H9 (cell line): ENCODE data around the gene TRPM1. TPM values are rescaled to one million over a fixed set of nuclear protein-coding genes. Genes with fewer than 3 reads are reported as not detected.

Experiments used
- DNase-seq: peaks from one replicate; pipeline ENCODE4 v3.0.0-alpha.2; 2017
- H2AFZ ChIP-seq: one replicate; pipeline ENCODE4 v1.6.1; 2013; ENCODE audit warnings: mild to moderate bottlenecking, low read length, control low read depth, moderate library complexity
- H2AK5ac ChIP-seq: 2 replicates; pipeline ENCODE4 v1.6.1; 2013; ENCODE audit warnings: low read length, control low read depth, mixed read lengths; ENCODE audit not compliant: insufficient read length
- H2BK120ac ChIP-seq: one replicate; pipeline ENCODE4 v1.6.1; 2013; ENCODE audit warnings: low read depth, mild to moderate bottlenecking, low read length, control low read depth, inconsistent platforms; ENCODE audit not compliant: poor library complexity, severe bottlenecking
- H2BK12ac ChIP-seq: 2 replicates; pipeline ENCODE4 v1.6.1; 2013; ENCODE audit warnings: low read length, control low read depth, mixed read lengths, low read depth; ENCODE audit not compliant: insufficient read length
- H2BK15ac ChIP-seq: 2 replicates; pipeline ENCODE4 v1.6.1; 2013; ENCODE audit warnings: low read depth, low read length, control low read depth
- H2BK20ac ChIP-seq: one replicate; pipeline ENCODE4 v1.6.1; 2013; ENCODE audit warnings: low read depth, mild to moderate bottlenecking, low read length, control low read depth, inconsistent platforms; ENCODE audit not compliant: poor library complexity, severe bottlenecking
- H2BK5ac ChIP-seq: 2 replicates; pipeline ENCODE4 v1.6.1; 2013; ENCODE audit warnings: low read length, control low read depth, mixed read lengths; ENCODE audit not compliant: insufficient read length
- H3K14ac ChIP-seq: 2 replicates; pipeline ENCODE4 v1.6.1; 2013; ENCODE audit warnings: low read length, control low read depth; ENCODE audit not compliant: insufficient read depth
- H3K18ac ChIP-seq: 2 replicates; pipeline ENCODE4 v1.6.1; 2013; ENCODE audit warnings: low read depth, mild to moderate bottlenecking, mixed read lengths, low read length, control low read depth; ENCODE audit not compliant: insufficient read length
- H3K23ac ChIP-seq: 2 replicates; pipeline ENCODE4 v1.6.1; 2013; ENCODE audit warnings: low read length, control low read depth, mixed read lengths, low read depth; ENCODE audit not compliant: insufficient read length
- H3K23me2 ChIP-seq: 2 replicates; pipeline ENCODE4 v1.6.1; 2013; ENCODE audit warnings: low read depth, mild to moderate bottlenecking, mixed read lengths, low read length, control low read depth; ENCODE audit not compliant: insufficient read length, poor library complexity, severe bottlenecking
- H3K27ac ChIP-seq: 2 replicates; pipeline ENCODE4 v1.5.1; 2013; ENCODE audit warnings: low read length, control low read depth, mixed read lengths, low read depth; ENCODE audit not compliant: insufficient read length
- H3K27me3 ChIP-seq: 2 replicates; pipeline ENCODE4 v1.6.1; 2013; ENCODE audit warnings: low read length, control low read depth, inconsistent platforms; ENCODE audit not compliant: insufficient read depth
- H3K4ac ChIP-seq: 2 replicates; pipeline ENCODE4 v1.6.1; 2013; ENCODE audit warnings: low read depth, mild to moderate bottlenecking, control low read depth, inconsistent platforms, low read length, moderate library complexity
- H3K4me1 ChIP-seq: 2 replicates; pipeline ENCODE4 v1.6.1; 2013; ENCODE audit warnings: low read length, control low read depth, inconsistent platforms; ENCODE audit not compliant: insufficient read depth
- H3K4me2 ChIP-seq: 2 replicates; pipeline ENCODE4 v1.6.1; 2013; ENCODE audit warnings: low read length, control low read depth, mixed read lengths; ENCODE audit not compliant: insufficient read length, insufficient read depth
- H3K56ac ChIP-seq: 2 replicates; pipeline ENCODE4 v1.6.1; 2013; ENCODE audit warnings: low read depth, mild to moderate bottlenecking, mixed read lengths, low read length, control low read depth; ENCODE audit not compliant: insufficient read length
- H3K79me1 ChIP-seq: 2 replicates; pipeline ENCODE4 v1.6.1; 2013; ENCODE audit warnings: low read depth, mild to moderate bottlenecking, moderate library complexity, low read length, control low read depth, inconsistent platforms; ENCODE audit not compliant: insufficient read depth, poor library complexity, severe bottlenecking
- H3K79me2 ChIP-seq: 2 replicates; pipeline ENCODE4 v1.6.1; 2013; ENCODE audit warnings: low read length, control low read depth, inconsistent platforms; ENCODE audit not compliant: insufficient read depth
- H3K9ac ChIP-seq: 2 replicates; pipeline ENCODE4 v1.6.1; 2013; ENCODE audit warnings: low read length, control low read depth, mixed read lengths; ENCODE audit not compliant: insufficient read length; ENCODE audit errors: extremely low read depth
- H3K9me3 ChIP-seq: one replicate; pipeline ENCODE4 v1.6.1; 2013; ENCODE audit warnings: low read depth, low read length, inconsistent platforms; ENCODE audit not compliant: control insufficient read depth
- H3T11ph ChIP-seq: one replicate; pipeline ENCODE4 v1.6.1; 2013; ENCODE audit warnings: mild to moderate bottlenecking, low read length, control low read depth, inconsistent platforms
- H4K20me1 ChIP-seq: one replicate; pipeline ENCODE4 v1.6.1; 2013; ENCODE audit not compliant: control insufficient read depth, insufficient read length, insufficient read depth
- H4K5ac ChIP-seq: 2 replicates; pipeline ENCODE4 v1.6.1; 2013; ENCODE audit warnings: low read depth, mild to moderate bottlenecking, mixed read lengths, low read length, control low read depth; ENCODE audit not compliant: insufficient read length
- H4K8ac ChIP-seq: replicated peaks from 2 replicates; pipeline ENCODE4 v1.6.1; 2013; ENCODE audit warnings: low read length, control low read depth, mixed read lengths, low read depth; ENCODE audit not compliant: insufficient read length
- H4K91ac ChIP-seq: 2 replicates; pipeline ENCODE4 v1.6.1; 2013; ENCODE audit warnings: low read depth, mild to moderate bottlenecking, moderate library complexity, mixed read lengths, low read length, control low read depth; ENCODE audit not compliant: insufficient read length
- H3K27ac Mint-ChIP-seq, 3 experiments: 2 replicates in 2 of 3; 3 replicates in 1 of 3; pipeline ENCODE4 v1.8.0; 2020 to 2021; ENCODE audit warnings: mixed read lengths in 3 of 3, mild to moderate bottlenecking in 1 of 3, moderate library complexity in 1 of 3
- H3K27me3 Mint-ChIP-seq: 2 replicates; pipeline ENCODE4 v1.8.0; 2021; ENCODE audit warnings: low read depth, mild to moderate bottlenecking, moderate library complexity, mixed read lengths
- H3K36me3 Mint-ChIP-seq, 3 experiments: 2 replicates in 2 of 3; 3 replicates in 1 of 3; pipeline ENCODE4 v1.8.0; 2020 to 2021; ENCODE audit warnings: low read depth in 3 of 3, mixed read lengths in 3 of 3; ENCODE audit not compliant: insufficient read depth in 1 of 3
- H3K4me1 Mint-ChIP-seq, 2 experiments: 2 replicates each; pipeline ENCODE4 v1.8.0; 2020; ENCODE audit warnings: mixed read lengths in 2 of 2
- H3K4me3 Mint-ChIP-seq, 2 experiments: 2 replicates in 1 of 2; 3 replicates in 1 of 2; pipeline ENCODE4 v1.8.0; 2020 to 2021; ENCODE audit warnings: mild to moderate bottlenecking in 2 of 2, mixed read lengths in 2 of 2, moderate library complexity in 1 of 2
- H3K9me3 Mint-ChIP-seq, 2 experiments: 2 replicates in 1 of 2; 3 replicates in 1 of 2; pipeline ENCODE4 v1.8.0; 2020; ENCODE audit warnings: mild to moderate bottlenecking in 2 of 2, mixed read lengths in 2 of 2, moderate library complexity in 1 of 2
- WGBS: extraction: QIAGEN DNeasy Blood & Tissue Kit; methylation state at CpG from one replicate; pipeline ENCODE4 v1.1.7; 2013; ENCODE audit warnings: missing lambda C conversion rate, low lambda C conversion rate, mixed read lengths; ENCODE audit not compliant: insufficient read length; ENCODE audit errors: extremely low coverage; 5-methylcytosine and 5-hydroxymethylcytosine counted together
- total RNA-seq: library from RNA; stranded (reverse); gene quantifications from 2 replicates; pipeline ENCODE4 v1.2.1, GENCODE V29; 2021
- TF ChIP-seq, protein P1 (sequence below): fragments of 200-600 bp; sonication (generic); conservative IDR thresholded peaks from 3 replicates; pipeline ENCODE4 v1.8.0; 2021; ENCODE audit warnings: antibody characterized with exemption, mild to moderate bottlenecking

The TRPM1 gene
- total RNA-seq, 1 experiment from 2014 or later, result not detected

DNA sequence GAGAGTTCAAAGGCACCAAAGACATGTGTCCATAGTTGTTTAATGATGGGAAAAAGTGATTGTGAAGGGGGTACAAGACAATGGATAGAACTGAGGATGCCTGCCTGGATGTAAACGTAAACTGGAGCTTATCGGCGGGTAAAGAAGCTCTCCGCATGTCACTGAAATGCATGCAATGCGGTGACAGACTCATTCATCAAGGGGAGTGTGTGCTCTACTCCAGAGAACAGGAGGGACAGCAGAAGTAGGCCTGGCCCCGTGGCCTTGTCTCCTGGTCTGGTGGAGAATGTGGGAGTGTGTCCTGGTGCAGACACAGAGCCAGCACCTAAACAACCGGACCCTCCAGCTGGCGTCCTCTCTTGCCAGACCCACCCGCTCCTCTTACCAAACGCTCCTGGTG, 50.6 kb downstream of the TRPM1 start:
- H3K23me2 ChIP-seq, result no peaks in the 10 kb centered on the region
- no peak overlapping the region for H4K91ac ChIP-seq
- H3K9ac ChIP-seq, result no peak overlapping the region
- H3K4me1 ChIP-seq, result no peaks in the 10 kb centered on the region; the same call in 1 of the 2 replicates
- H4K5ac ChIP-seq, result no peak overlapping the region
- DNase-seq, result no peak
- H2BK5ac ChIP-seq, result no peak overlapping the region
- no peaks in the 10 kb centered on the region for H3K9me3 ChIP-seq
- H3K4me2 ChIP-seq, result no peak overlapping the region
- no peaks in the 10 kb centered on the region for H4K20me1 ChIP-seq
- H2BK20ac ChIP-seq, result no peak overlapping the region
- H3K79me1 ChIP-seq, result no peaks in the 10 kb centered on the region
- no peak overlapping the region for H3K4me3 Mint-ChIP-seq
- H4K8ac ChIP-seq, result no peak overlapping the region
- WGBS, result no CpG with 5 or more reads among the region's 10 CpGs
- H2AK5ac ChIP-seq, result no peak overlapping the region
- H2BK12ac ChIP-seq, result no peak overlapping the region
- TF ChIP-seq, protein P1, sequence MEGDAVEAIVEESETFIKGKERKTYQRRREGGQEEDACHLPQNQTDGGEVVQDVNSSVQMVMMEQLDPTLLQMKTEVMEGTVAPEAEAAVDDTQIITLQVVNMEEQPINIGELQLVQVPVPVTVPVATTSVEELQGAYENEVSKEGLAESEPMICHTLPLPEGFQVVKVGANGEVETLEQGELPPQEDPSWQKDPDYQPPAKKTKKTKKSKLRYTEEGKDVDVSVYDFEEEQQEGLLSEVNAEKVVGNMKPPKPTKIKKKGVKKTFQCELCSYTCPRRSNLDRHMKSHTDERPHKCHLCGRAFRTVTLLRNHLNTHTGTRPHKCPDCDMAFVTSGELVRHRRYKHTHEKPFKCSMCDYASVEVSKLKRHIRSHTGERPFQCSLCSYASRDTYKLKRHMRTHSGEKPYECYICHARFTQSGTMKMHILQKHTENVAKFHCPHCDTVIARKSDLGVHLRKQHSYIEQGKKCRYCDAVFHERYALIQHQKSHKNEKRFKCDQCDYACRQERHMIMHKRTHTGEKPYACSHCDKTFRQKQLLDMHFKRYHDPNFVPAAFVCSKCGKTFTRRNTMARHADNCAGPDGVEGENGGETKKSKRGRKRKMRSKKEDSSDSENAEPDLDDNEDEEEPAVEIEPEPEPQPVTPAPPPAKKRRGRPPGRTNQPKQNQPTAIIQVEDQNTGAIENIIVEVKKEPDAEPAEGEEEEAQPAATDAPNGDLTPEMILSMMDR, result no peak
- no peak overlapping the region for H3K18ac ChIP-seq
- no peak overlapping the region for H3K56ac ChIP-seq
- H3K27me3 ChIP-seq, result no peaks in the 10 kb centered on the region
- no peak overlapping the region for H2BK120ac ChIP-seq
- peaks cover 0 to 1% of the 10 kb centered on the region in 2 experiments; a peak in 1 of 5 replicates for H3K9me3 Mint-ChIP-seq
- H2AFZ ChIP-seq, result no peak overlapping the region
- peaks cover 4% of the 10 kb centered on the region for H3K27me3 Mint-ChIP-seq
- H2BK15ac ChIP-seq, result no peak overlapping the region
- H3K4ac ChIP-seq, result no peak overlapping the region
- peaks cover 9 to 11% of the 10 kb centered on the region in 2 experiments for H3K4me1 Mint-ChIP-seq
- H3K36me3 Mint-ChIP-seq, result no peaks in the 10 kb centered on the region
- H3K27ac ChIP-seq, result no peak overlapping the region
- no peaks in the 10 kb centered on the region for H3K79me2 ChIP-seq
- H3K23ac ChIP-seq, result no peak overlapping the region
- no peak overlapping the region for H3T11ph ChIP-seq
- H3K14ac ChIP-seq, result no peak overlapping the region
- H3K27ac Mint-ChIP-seq, result no peak overlapping the region
